ENCODE data around the gene TCF4.

Gene TCF4

GRCh38 chr18:55406451-55406991 lies 181.5 kb downstream of the TCF4 start:
- Histone ChIP-seq H3K4me1 (ENCODE audit: insufficient read depth, low read length, poor library complexity, severe bottlenecking) (no peaks in the 10 kb centered on the region), H3K4me3 (ENCODE audit: low read length, poor library complexity, severe bottlenecking) (no peak overlapping the region), H3K36me3 (ENCODE audit: insufficient read depth, low read length) (no peaks in the 10 kb centered on the region), H3F3A (ENCODE audit: low read depth) (no peaks in the 10 kb centered on the region), H3K9me3 (ENCODE audit: insufficient read depth, low read depth, low read length) (no peaks in the 10 kb centered on the region), H3K9me2 (replicated peaks; ENCODE audit: low read depth, low read length) (no peaks in the 10 kb centered on the region), H4K20me1 (ENCODE audit: insufficient read depth, low read length, poor library complexity, severe bottlenecking) (no peaks in the 10 kb centered on the region), H3K9ac (ENCODE audit: low read depth, low read length, poor library complexity, severe bottlenecking) (no peak overlapping the region), H3K4me2 (ENCODE audit: low read depth, low read length, poor library complexity, severe bottlenecking) (no peak overlapping the region), H3K79me2 (ENCODE audit: insufficient read depth, low read length) (no peaks in the 10 kb centered on the region), H2AFZ (ENCODE audit: low read length) (no peak overlapping the region), H3K27me3 (ENCODE audit: insufficient read depth, low read length, poor library complexity, severe bottlenecking) (no peaks in the 10 kb centered on the region)
- no peak for TF ChIP-seq EZH2phosphoT487 (IDR thresholded peaks at IDR 0.05; ENCODE audit: borderline replicate concordance)
- TF ChIP-seq, protein P1, sequence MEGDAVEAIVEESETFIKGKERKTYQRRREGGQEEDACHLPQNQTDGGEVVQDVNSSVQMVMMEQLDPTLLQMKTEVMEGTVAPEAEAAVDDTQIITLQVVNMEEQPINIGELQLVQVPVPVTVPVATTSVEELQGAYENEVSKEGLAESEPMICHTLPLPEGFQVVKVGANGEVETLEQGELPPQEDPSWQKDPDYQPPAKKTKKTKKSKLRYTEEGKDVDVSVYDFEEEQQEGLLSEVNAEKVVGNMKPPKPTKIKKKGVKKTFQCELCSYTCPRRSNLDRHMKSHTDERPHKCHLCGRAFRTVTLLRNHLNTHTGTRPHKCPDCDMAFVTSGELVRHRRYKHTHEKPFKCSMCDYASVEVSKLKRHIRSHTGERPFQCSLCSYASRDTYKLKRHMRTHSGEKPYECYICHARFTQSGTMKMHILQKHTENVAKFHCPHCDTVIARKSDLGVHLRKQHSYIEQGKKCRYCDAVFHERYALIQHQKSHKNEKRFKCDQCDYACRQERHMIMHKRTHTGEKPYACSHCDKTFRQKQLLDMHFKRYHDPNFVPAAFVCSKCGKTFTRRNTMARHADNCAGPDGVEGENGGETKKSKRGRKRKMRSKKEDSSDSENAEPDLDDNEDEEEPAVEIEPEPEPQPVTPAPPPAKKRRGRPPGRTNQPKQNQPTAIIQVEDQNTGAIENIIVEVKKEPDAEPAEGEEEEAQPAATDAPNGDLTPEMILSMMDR (conservative IDR thresholded peaks at IDR 0.05; ENCODE audit: low read length): no peak

DNA sequence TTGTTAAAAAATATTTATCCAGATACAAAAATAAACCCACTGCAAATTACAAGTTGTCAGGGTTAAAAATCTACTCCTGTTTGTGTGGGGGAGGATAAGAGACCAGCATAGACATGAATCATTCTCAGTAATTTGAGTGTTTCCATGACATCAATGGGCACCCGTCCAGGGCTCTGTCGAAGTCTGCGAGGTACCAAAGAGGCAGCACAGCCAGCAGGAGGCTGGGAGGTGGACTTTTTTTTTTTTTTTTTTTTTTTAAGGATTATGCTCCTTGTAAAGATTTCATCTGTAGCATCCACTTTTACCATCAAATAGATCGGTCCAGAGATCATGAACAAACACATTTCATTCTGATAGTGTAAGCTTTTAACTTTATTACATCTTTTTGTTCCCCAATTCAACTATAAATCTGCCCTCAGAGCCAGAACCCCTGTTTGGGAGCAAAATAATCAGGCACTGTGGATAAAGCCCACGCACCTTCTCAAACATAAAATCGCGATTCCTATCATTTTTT lies 182.0 kb downstream of the TCF4 start:
- Histone ChIP-seq H3K9me2 (replicated peaks; ENCODE audit: low read depth, low read length) (no peaks in the 10 kb centered on the region), H3K9ac (ENCODE audit: low read depth, low read length, poor library complexity, severe bottlenecking) (no peak overlapping the region), H3K79me2 (ENCODE audit: insufficient read depth, low read length) (no peaks in the 10 kb centered on the region), H3K36me3 (ENCODE audit: insufficient read depth, low read length) (no peaks in the 10 kb centered on the region), H3F3A (ENCODE audit: low read depth) (no peaks in the 10 kb centered on the region), H3K4me2 (ENCODE audit: low read depth, low read length, poor library complexity, severe bottlenecking) (no peak overlapping the region), H3K4me3 (ENCODE audit: low read length, poor library complexity, severe bottlenecking) (no peak overlapping the region), H3K27me3 (ENCODE audit: insufficient read depth, low read length, poor library complexity, severe bottlenecking) (no peaks in the 10 kb centered on the region), H4K20me1 (ENCODE audit: insufficient read depth, low read length, poor library complexity, severe bottlenecking) (no peaks in the 10 kb centered on the region), H2AFZ (ENCODE audit: low read length) (no peak overlapping the region), H3K4me1 (ENCODE audit: insufficient read depth, low read length, poor library complexity, severe bottlenecking) (no peaks in the 10 kb centered on the region), H3K9me3 (ENCODE audit: insufficient read depth, low read depth, low read length) (no peaks in the 10 kb centered on the region)
- TF ChIP-seq, protein P1 (conservative IDR thresholded peaks at IDR 0.05; ENCODE audit: low read length): no peak
- TF ChIP-seq EZH2phosphoT487 (IDR thresholded peaks at IDR 0.05; ENCODE audit: borderline replicate concordance): no peak

DNA sequence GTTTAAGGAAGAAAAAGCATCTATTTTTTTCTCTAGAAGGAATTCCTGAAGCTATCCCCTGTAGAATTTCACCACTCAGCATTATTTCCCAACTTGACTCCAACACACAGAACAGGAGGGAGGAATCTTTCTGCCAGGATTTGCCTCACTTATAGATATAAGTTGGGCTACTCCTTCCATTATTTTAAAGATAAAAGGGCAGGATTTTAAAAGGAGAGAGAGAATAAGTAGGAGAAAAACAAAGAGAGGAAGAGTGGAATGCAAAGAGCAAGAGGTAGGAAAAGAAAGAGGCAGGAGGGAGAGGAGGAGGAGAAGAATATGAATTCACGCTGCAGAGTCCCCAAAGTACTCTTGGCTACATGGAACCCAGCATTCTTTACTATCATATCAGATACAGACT lies 182.5 kb downstream of the TCF4 start:
- no peak overlapping the region for H3K4me2 ChIP-seq (ENCODE audit: low read depth, low read length, poor library complexity, severe bottlenecking)
- H3K4me1 ChIP-seq (ENCODE audit: insufficient read depth, low read length, poor library complexity, severe bottlenecking): no peaks in the 10 kb centered on the region
- no peak overlapping the region for H2AFZ ChIP-seq (ENCODE audit: low read length)
- H3K36me3 ChIP-seq (ENCODE audit: insufficient read depth, low read length): no peaks in the 10 kb centered on the region
- no peaks in the 10 kb centered on the region for H3K27me3 ChIP-seq (ENCODE audit: insufficient read depth, low read length, poor library complexity, severe bottlenecking)
- no peaks in the 10 kb centered on the region for H3K9me2 ChIP-seq (replicated peaks; ENCODE audit: low read depth, low read length)
- H3F3A ChIP-seq (ENCODE audit: low read depth): no peaks in the 10 kb centered on the region
- TF ChIP-seq, protein P1 (conservative IDR thresholded peaks at IDR 0.05; ENCODE audit: low read length): no peak
- TF ChIP-seq EZH2phosphoT487 (IDR thresholded peaks at IDR 0.05; ENCODE audit: borderline replicate concordance): no peak
- no peaks in the 10 kb centered on the region for H3K79me2 ChIP-seq (ENCODE audit: insufficient read depth, low read length)
- H3K9ac ChIP-seq (ENCODE audit: low read depth, low read length, poor library complexity, severe bottlenecking): no peak overlapping the region
- no peaks in the 10 kb centered on the region for H3K9me3 ChIP-seq (ENCODE audit: insufficient read depth, low read depth, low read length)
- H3K4me3 ChIP-seq (ENCODE audit: low read length, poor library complexity, severe bottlenecking): no peak overlapping the region
- no peaks in the 10 kb centered on the region for H4K20me1 ChIP-seq (ENCODE audit: insufficient read depth, low read length, poor library complexity, severe bottlenecking)

All from Loucy (cell line).